VCaP (cell line): ENCODE results near the gene OLIG1.

ENCODE experiments used
- H3K27ac ChIP-seq: fragments of 450-650 bp; 2 replicates; pipeline ENCODE4 v1.5.1; 2017
- TF ChIP-seq, protein P1 (sequence below): fragments of 450-650 bp; conservative IDR thresholded peaks from 2 replicates; pipeline ENCODE4 v1.5.1; 2017; ENCODE audit warnings: mild to moderate bottlenecking, moderate library complexity

The OLIG1 gene

DNA sequence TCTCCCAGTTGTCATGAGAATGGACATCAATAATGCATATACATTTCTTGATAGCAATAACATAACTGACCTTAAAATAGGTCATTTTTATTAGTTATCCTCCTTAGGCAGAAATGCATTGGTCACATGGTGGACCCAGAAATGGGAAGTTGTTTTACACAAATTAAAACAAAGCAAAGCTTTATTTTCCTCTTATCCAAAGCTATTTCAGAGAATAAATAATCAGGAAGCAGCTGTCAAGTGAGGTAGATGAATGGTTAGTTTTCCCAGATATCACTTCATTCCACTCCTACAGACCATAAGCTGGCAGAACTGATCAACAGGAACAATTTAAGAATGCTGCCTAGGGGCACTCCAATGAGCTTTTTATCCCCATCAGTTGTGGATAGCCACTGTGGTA lies 16.0 kb upstream of the OLIG1 start:
- TF ChIP-seq, protein P1, sequence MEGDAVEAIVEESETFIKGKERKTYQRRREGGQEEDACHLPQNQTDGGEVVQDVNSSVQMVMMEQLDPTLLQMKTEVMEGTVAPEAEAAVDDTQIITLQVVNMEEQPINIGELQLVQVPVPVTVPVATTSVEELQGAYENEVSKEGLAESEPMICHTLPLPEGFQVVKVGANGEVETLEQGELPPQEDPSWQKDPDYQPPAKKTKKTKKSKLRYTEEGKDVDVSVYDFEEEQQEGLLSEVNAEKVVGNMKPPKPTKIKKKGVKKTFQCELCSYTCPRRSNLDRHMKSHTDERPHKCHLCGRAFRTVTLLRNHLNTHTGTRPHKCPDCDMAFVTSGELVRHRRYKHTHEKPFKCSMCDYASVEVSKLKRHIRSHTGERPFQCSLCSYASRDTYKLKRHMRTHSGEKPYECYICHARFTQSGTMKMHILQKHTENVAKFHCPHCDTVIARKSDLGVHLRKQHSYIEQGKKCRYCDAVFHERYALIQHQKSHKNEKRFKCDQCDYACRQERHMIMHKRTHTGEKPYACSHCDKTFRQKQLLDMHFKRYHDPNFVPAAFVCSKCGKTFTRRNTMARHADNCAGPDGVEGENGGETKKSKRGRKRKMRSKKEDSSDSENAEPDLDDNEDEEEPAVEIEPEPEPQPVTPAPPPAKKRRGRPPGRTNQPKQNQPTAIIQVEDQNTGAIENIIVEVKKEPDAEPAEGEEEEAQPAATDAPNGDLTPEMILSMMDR, result no peak
- H3K27ac ChIP-seq, result no peak overlapping the region

DNA sequence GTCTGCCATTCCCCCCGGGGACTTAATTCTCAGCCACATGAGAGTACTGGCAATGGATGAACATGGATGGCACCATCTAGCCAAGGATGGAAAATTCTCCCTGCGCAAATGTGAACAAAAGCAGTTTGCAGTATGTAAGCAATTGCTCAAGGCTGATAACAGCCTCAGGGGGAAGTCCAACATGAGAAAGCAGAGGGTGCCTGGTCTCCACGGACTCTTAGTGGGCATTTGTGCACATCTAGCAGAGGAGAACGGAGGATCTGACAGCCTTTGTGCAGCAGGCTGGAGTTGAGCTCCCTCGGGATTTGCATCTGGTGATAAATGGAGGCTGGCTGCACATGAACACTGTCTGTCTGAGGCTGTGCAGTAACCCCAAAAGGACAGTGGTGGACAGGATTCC lies 13.9 kb upstream of the OLIG1 start:
- no peak overlapping the region for H3K27ac ChIP-seq
- TF ChIP-seq, protein P1, result no peak

DNA sequence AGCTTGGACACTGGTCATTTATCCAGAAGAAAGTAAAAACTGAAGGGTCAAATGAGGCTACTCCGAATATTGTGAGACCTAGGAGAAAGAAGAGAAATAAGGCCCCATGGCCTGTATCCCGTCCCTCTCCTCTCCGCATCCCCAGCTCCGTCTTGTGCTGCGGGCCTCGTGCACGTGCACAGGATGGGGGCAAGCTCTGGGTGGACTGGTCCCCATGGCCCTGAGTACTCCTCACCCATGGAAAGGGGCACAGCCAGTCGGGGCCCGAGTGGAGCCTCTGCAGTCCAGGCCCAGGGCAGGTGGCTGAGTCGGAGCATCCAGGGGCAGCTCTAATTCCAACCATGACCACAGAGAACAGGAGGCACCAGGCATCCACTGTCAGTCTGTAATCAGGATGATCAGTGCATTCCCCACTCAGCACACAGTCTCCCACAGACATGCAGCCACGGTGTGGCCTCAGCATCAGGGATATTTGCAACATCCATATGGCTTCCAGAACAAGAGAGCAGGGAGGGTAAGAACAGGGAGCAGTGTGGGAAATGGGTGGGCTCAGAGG lies 12.5 kb upstream of the OLIG1 start:
- TF ChIP-seq, protein P1, result no peak
- peak overlapping the region; percentile 32; the same call in 1 of the 2 replicates for H3K27ac ChIP-seq

DNA sequence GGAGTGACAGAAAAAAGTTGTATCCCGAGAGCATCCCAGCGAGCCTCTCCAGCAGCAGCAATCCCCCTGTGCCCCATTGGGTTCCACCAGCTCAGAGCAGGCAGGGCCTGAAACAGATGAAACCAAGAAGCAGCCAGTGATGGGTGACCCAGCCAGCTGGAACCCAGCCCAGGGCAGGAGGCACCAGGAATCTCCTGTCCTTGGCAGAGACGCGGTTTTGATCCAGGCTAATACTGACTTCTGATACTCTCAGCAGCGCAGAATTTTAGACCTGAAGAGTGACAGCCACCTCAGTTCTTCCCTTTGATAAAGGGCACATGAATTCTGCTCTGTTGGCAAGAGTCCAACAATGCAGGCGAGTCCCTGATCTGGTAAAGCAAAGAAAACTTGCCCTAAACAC lies 11.4 kb upstream of the OLIG1 start:
- peak overlapping the region; percentile 32 for H3K27ac ChIP-seq
- TF ChIP-seq, protein P1, result no peak

DNA sequence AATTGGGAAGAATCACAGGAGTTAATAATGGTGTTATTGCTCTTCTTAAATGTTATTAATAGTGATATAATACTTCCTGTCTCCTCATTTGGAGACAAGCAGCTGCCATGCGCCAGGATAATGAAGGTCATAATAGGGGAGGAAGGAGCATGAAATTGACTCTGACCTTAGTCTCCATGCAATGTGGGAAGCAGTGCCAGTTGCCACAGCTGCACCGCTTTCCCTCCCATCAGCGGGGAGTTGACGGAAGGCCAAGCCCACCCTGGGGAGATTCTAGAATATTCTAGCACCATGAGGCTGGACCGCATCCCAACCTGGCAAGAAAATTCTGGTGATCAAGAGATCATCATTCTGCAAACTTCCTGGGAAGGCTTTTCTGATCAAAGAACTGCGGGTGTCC lies 11.0 kb upstream of the OLIG1 start:
- peak overlapping the region; percentile 32 for H3K27ac ChIP-seq
- TF ChIP-seq, protein P1, result no peak

DNA sequence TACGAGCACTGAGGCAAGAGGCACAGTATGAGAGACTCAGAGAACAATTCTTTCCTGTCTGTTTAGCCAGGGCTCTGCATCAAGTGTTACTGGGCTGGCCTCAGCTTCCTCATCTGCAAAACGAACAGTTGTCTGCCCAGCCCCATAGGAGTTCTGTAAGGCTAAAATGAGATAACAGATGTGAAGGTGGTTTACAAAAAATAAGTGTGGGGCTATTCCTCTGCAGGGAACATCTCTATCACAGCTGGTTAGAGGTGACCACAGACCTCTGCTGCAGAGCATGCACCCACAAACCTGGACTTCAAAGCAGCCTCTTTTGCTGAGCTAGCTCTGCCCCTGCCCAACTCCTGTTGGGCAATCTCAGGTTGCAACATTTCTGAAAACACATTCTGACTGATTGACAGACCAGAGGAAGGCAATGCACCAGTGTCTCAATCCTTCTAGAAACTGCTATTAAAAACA lies 10.5 kb upstream of the OLIG1 start:
- TF ChIP-seq, protein P1, result no peak
- peak overlapping the region; percentile 32; the same call in 1 of the 2 replicates for H3K27ac ChIP-seq

DNA sequence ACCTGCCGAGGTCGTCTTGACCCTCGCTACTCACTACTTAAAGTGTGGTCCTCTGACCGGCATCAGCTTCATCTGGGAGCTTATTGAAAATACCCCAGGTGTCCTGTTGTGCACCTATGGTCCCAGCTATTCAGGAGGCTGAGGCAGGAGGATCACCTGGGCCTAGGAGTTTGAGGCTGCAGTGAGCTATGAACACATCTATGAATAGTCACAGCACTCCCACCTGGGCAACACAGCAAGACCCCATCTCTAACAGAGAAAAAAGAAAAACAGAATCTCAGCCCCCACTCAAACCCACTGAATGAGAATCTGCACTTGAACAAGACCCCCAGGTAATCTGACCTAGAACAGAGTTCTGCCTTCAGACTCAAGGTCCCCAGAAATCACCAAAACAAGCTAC lies 8.7 kb upstream of the OLIG1 start:
- H3K27ac ChIP-seq, result no peak overlapping the region
- TF ChIP-seq, protein P1, result no peak
